ENCODE results near the gene ZNF860. TPM values are rescaled to one million over a fixed set of nuclear protein-coding genes. Genes with fewer than 3 reads are reported as not detected.
A peak's percentile ranks its signal among the peaks of the same experiment; 100 is the strongest.

The ZNF860 gene
- under 1 TPM in 1 of 2 donors, not detected in 1; 0.91 TPM for total RNA-seq

DNA sequence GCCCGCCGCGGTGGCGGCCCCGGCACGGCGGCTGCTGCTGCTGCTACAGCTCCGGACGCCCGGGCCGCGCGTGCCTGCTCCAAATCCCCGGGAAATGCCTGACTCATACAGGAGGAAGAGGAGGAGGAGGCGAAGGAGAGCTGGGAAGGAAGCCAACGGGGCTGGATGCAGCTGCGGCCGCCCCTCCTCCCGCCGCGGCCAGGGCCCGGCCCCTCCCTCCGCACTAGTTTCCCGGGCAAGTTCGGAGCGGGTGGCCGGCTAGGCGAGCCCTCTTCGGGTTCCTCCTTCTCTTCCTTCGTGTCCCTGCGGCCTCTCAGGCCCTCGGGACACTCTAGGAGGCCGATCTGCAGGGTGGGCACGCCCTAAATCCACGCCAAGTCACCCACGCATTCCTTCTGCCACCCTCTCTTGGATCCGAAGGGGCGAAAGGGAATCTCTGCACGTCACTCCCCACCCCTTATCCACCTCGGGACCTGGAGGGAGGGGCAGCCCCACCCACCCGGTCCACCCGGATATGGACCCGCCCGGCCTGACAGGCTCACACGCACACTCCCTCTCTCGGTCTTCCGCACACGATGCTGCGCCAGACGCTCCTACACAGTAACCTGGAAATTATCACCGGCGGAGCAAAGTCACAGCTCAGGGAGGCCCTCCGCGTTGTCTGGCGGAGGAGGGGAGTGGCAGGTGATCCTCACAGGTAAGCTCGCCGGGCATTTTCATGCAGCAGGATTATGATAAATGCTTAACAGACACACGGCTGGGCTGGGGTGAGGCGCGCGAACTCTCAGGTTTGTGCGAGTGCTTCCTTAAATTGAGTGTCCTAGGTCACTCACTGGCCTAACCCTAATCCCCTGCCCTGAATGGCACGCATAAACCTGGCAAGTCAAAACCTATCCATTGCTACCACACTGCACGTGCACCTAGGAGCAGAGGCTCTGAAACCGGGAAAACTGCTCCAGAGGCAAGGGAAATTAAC lies at the start of gene ZNF860, which contains the start of gene OSBPL10:
Gene ZNF860 (plus strand): TSS at position 545 of the 976 bp plus-strand sequence. CDS start 7,330 bp downstream, outside the sequence.
Gene OSBPL10 (minus strand): TSS at position 57 of the 976 bp plus-strand sequence. CDS start 83 bp downstream, outside the sequence.
- no peak within 1 kb of the TSS for H3K27ac Mint-ChIP-seq
- H3K9me3 Mint-ChIP-seq = no peaks in the 10 kb centered on the region
- peaks cover 13% of the 10 kb centered on the region for H3K4me1 Mint-ChIP-seq
- H3K4me3 Mint-ChIP-seq = peak within 1 kb of the TSS; percentile 75
- ATAC-seq (replicated peaks) = peak; percentile 14
- peaks cover 9% of the 10 kb centered on the region for H3K36me3 Mint-ChIP-seq (ENCODE audit: low read depth)
- peaks cover 46% of the 10 kb centered on the region for H3K27me3 Mint-ChIP-seq

- Mint-ChIP-seq H3K27ac (no peak overlapping the region), H3K4me3 (no peak overlapping the region), H3K4me1 (no peaks in the 10 kb centered on the region), H3K36me3 (ENCODE audit: low read depth) (no peaks in the 10 kb centered on the region), H3K27me3 (no peaks in the 10 kb centered on the region), H3K9me3 (no peaks in the 10 kb centered on the region)
- ATAC-seq (replicated peaks) = no peak
Observed at GRCh38 chr3:31932990-31933389, 48.6 kb upstream of the ZNF860 start.

GRCh38 chr3:31934018-31934417 lies 47.5 kb upstream of the ZNF860 start:
- Mint-ChIP-seq H3K4me1 (no peaks in the 10 kb centered on the region), H3K27me3 (no peaks in the 10 kb centered on the region)
- ATAC-seq (replicated peaks) = no peak

DNA sequence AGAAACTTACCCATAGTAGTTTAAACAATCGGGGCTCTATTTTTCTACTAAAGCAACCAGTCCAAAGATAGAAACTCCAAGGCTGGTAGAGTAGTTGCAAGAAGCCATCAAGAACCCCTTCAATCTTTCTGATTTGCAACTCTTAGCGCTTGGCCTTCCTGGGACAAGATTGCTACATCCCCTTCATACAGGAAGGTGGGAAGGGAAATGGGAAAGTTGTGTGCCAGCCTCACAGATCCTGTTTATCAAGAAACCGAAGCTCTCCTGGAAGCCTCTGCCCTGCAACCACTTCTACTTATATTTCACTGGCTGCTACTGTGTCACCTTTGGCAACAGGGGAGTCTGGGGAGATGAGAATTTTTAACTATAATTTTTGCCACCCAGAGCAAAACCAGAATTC lies 46.7 kb upstream of the ZNF860 start:
- ATAC-seq (replicated peaks) = no peak
- H3K36me3 Mint-ChIP-seq (ENCODE audit: low read depth) = no peaks in the 10 kb centered on the region
- no peak overlapping the region for H3K4me3 Mint-ChIP-seq
- H3K9me3 Mint-ChIP-seq = no peaks in the 10 kb centered on the region
- no peaks in the 10 kb centered on the region for H3K27me3 Mint-ChIP-seq
- no peak overlapping the region for H3K27ac Mint-ChIP-seq
- H3K4me1 Mint-ChIP-seq = no peaks in the 10 kb centered on the region

More at GRCh38 chr3:31934018-31934417, 47.5 kb upstream of the ZNF860 start:
- H3K36me3 Mint-ChIP-seq (ENCODE audit: low read depth) = no peaks in the 10 kb centered on the region
- H3K27ac Mint-ChIP-seq = no peak overlapping the region
- H3K4me3 Mint-ChIP-seq = no peak overlapping the region
- no peaks in the 10 kb centered on the region for H3K9me3 Mint-ChIP-seq

DNA sequence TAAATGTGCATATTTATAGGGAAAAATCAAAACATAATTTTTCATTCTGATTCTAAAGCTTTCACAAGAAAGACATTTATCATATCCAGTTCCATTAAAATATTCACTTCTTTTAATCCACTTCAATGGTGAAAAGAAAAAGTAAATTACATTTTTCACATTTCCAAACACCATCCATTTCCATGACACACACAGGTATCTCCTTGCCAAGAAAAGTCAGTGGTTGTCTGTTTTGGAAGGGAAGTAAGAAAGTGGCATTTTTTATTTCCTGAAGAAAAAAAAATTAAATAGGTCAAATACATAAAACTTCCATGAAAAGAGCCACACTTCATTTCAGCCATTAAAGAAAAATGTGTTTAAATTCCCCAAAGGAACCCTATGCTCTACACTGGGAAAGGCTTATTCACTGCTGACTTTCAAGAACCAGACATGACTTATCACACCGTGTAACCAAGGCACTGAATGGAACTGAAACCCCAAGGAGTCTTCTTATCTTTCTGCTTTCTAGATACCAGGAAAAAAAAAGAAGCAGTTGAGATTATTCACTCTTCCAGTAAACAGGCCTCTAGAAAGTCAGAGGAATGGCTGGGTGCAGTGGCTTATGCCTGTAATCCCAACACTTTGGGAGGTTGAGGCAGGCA lies 45.0 kb upstream of the ZNF860 start:
- no peak overlapping the region for H3K27ac Mint-ChIP-seq
- no peaks in the 10 kb centered on the region for H3K9me3 Mint-ChIP-seq
- peak; percentile 62 for ATAC-seq (replicated peaks)
- H3K27me3 Mint-ChIP-seq = peaks cover 4% of the 10 kb centered on the region
- H3K4me1 Mint-ChIP-seq = no peaks in the 10 kb centered on the region
- no peak overlapping the region for H3K4me3 Mint-ChIP-seq
- H3K36me3 Mint-ChIP-seq (ENCODE audit: low read depth) = no peaks in the 10 kb centered on the region

DNA sequence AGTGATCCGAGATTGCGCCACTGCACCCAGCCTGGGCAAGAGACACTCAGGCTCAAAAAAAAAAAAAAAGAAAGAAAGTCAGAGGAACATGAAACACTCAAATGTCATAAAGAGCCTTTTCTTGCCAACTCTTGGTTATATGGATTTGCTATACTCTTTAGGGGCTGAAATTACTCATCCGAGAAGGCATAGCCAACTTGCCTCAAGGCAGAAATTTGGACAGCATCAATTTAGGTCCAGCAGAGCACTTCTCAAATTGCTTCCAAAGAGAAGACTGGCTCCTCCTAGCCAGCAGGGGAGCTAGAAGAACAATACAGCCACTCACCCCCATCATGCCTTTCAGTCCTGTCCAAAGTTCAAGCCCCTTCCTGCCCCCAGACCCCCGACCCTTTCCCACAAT lies 44.3 kb upstream of the ZNF860 start:
- no peak for ATAC-seq (replicated peaks)
- Mint-ChIP-seq H3K27me3 (peaks cover 4% of the 10 kb centered on the region), H3K4me1 (no peaks in the 10 kb centered on the region), H3K36me3 (ENCODE audit: low read depth) (no peaks in the 10 kb centered on the region), H3K4me3 (no peak overlapping the region), H3K27ac (no peak overlapping the region), H3K9me3 (no peaks in the 10 kb centered on the region)

DNA sequence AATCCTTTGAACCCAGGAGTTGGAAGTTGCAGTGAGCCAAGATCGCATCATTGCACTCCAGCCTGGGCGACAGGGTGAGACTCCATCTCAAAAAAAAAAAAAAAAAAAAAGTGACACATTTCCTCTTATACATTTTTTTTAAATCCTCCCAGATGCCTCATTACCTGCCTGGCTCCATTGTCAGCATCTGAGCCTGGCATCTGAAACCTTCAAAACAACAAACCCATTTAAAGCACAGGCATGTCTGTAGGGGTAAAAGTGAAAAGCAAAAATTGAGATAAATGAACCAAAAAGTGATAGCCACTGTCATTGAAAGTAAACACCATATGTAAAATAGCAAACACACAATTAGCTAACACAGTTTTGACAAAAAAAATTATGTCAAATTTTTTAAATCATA lies 39.1 kb upstream of the ZNF860 start:
- ATAC-seq (replicated peaks) = no peak
- no peak overlapping the region for H3K27ac Mint-ChIP-seq
- H3K4me3 Mint-ChIP-seq = no peak overlapping the region
- peaks cover 24% of the 10 kb centered on the region for H3K27me3 Mint-ChIP-seq
- no peaks in the 10 kb centered on the region for H3K36me3 Mint-ChIP-seq (ENCODE audit: low read depth)
- no peaks in the 10 kb centered on the region for H3K4me1 Mint-ChIP-seq
- H3K9me3 Mint-ChIP-seq = peaks cover 4% of the 10 kb centered on the region

DNA sequence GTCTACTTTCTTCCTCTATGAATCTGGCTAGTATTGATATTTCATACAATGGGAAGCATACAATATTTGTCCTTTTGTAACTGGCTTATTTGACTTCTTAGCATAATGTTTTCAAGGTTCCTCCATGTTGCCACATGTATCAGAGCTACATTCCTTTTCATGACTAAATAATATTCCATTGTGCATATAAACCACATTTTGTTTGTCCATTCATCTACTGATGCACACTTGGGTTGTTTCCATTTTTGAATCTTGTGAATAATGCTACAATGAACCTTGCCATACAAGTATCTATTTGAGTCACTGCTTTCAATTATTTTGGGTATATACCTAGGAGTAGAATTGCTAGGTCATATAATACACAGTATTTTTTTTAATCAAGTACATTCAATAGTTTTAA lies 38.5 kb upstream of the ZNF860 start:
- H3K4me1 Mint-ChIP-seq = no peaks in the 10 kb centered on the region
- ATAC-seq (replicated peaks) = no peak
- peaks cover 27% of the 10 kb centered on the region for H3K27me3 Mint-ChIP-seq
- peaks cover 4% of the 10 kb centered on the region for H3K9me3 Mint-ChIP-seq
- H3K36me3 Mint-ChIP-seq (ENCODE audit: low read depth) = no peaks in the 10 kb centered on the region
- H3K27ac Mint-ChIP-seq = no peak overlapping the region
- H3K4me3 Mint-ChIP-seq = no peak overlapping the region

DNA sequence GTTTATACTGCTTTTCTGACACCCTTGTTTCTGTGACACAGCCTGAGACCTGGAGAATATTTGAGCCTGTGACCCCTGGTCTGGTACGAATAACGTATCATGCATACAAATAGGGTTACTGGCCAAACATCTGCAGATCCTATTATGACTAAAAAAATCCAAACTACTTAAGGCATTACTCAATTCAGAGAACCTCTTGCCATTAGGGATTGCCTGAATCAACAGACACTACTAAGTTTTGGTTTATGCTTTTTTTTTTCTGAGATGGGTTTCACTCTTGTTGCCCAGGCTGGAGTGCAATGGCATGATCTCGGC lies 35.9 kb upstream of the ZNF860 start:
- peaks cover 32% of the 10 kb centered on the region for H3K27me3 Mint-ChIP-seq
- H3K9me3 Mint-ChIP-seq = peaks cover 7% of the 10 kb centered on the region
- no peak overlapping the region for H3K27ac Mint-ChIP-seq
- no peak overlapping the region for H3K4me3 Mint-ChIP-seq
- H3K36me3 Mint-ChIP-seq (ENCODE audit: low read depth) = no peaks in the 10 kb centered on the region
- ATAC-seq (replicated peaks) = no peak
- no peaks in the 10 kb centered on the region for H3K4me1 Mint-ChIP-seq

DNA sequence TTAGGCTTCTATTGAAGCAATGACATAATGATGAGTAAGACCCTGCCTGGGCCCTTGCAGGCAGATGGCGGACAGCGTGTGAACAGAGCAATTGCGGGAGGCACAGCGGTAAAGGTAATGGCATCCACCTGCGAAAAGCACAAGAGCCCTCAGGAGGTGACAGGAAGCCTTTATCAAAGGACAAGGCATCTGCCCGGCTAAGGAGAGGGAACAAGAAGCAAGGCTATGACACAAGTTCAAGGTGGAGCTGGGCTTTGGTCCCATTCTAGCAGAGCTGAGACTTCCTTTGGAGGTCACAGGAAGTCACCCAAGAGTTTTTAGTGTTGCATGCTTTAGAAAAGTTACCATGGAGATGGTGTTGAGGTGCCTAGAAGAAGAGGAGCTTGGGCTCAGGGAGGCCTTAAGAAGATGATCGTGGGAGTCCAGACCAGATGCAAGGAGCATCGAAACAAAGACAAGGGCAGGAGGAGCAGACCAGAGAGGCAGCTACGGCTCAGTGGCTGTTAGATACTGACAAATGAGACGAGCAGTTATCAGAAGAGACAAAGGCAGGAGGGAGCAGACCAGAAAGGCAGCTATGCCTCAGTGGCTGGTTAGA lies 35.0 kb upstream of the ZNF860 start:
- H3K4me3 Mint-ChIP-seq = no peak overlapping the region
- no peak overlapping the region for H3K27ac Mint-ChIP-seq
- no peaks in the 10 kb centered on the region for H3K4me1 Mint-ChIP-seq
- H3K9me3 Mint-ChIP-seq = peaks cover 7% of the 10 kb centered on the region
- H3K27me3 Mint-ChIP-seq = peaks cover 32% of the 10 kb centered on the region
- H3K36me3 Mint-ChIP-seq (ENCODE audit: low read depth) = no peaks in the 10 kb centered on the region
- ATAC-seq (replicated peaks) = no peak

DNA sequence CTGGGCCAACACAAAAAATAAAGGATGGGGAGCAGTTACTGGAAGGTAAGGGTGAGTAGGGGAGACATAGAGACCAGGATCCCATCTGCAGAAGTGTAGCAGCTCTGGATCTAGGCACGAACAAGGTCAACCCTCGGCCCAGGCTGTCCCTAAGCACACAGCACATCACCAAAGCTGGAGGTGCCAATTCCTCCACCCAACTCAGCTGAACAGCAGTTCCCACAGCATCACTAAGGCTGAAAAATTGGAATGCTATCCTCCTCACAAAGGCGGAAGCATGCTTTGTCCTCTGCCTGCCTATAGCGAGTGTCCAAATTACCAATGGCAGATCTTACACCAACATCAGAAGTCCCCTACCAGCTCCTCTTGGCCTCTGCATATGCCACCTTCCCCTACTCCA lies 34.4 kb upstream of the ZNF860 start:
- Mint-ChIP-seq H3K4me3 (no peak overlapping the region), H3K27ac (no peak overlapping the region), H3K27me3 (peaks cover 33% of the 10 kb centered on the region), H3K4me1 (no peaks in the 10 kb centered on the region), H3K36me3 (ENCODE audit: low read depth) (no peaks in the 10 kb centered on the region), H3K9me3 (peaks cover 7% of the 10 kb centered on the region)
- no peak for ATAC-seq (replicated peaks)

GRCh38 chr3:31947671-31948091 lies 33.9 kb upstream of the ZNF860 start:
- Mint-ChIP-seq H3K27me3 (peaks cover 37% of the 10 kb centered on the region), H3K4me1 (no peaks in the 10 kb centered on the region), H3K9me3 (peaks cover 7% of the 10 kb centered on the region), H3K36me3 (ENCODE audit: low read depth) (no peaks in the 10 kb centered on the region), H3K4me3 (no peak overlapping the region), H3K27ac (no peak overlapping the region)
- ATAC-seq (replicated peaks) = no peak

DNA sequence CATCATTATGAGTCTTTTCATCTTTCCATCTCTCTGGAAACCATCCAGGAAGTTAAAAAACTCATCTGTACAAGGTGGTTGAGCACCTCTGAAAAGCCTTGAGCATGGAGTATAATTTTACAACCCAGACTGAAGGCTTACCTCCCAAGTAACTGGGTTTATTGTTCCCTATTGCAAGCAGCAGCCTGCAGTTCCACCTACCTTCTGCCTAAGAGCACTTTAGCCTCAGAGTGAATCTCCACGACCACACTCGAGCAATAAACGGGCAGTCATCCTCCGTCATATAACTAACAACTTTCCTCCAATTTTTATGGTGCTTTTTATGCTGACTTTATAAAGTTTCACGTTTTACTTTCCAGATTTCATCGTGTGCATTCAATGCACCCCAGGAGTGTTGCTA lies 33.3 kb upstream of the ZNF860 start:
- Mint-ChIP-seq H3K27ac (no peak overlapping the region), H3K36me3 (ENCODE audit: low read depth) (no peaks in the 10 kb centered on the region), H3K4me3 (no peak overlapping the region), H3K27me3 (peaks cover 36% of the 10 kb centered on the region), H3K4me1 (no peaks in the 10 kb centered on the region), H3K9me3 (peaks cover 3% of the 10 kb centered on the region)
- ATAC-seq (replicated peaks) = no peak

DNA sequence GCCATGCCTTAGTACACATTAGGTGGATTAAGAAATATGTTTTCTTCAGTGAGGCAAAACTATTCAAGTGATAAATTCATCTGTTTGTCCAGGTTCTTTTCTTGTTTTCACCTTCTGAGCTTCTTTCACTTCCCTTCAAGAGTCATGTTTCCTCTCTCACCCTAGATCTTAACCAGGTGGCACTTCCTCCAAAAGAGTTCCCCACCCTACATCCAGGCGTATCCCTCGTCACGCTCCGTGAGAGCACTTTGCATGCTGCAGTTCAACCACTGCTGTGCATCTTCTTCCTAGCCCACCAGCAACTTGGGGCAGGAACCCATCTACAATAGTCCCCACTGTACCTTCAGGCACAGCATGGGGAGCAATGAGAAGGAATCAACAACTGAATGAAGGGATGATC lies 29.3 kb upstream of the ZNF860 start:
- H3K27ac Mint-ChIP-seq = no peak overlapping the region
- H3K4me3 Mint-ChIP-seq = no peak overlapping the region
- H3K27me3 Mint-ChIP-seq = peaks cover 28% of the 10 kb centered on the region
- no peaks in the 10 kb centered on the region for H3K4me1 Mint-ChIP-seq
- ATAC-seq (replicated peaks) = no peak
- H3K36me3 Mint-ChIP-seq (ENCODE audit: low read depth) = no peaks in the 10 kb centered on the region
- H3K9me3 Mint-ChIP-seq = peaks cover 8% of the 10 kb centered on the region
